T-helper 1 cell (primary cell): ENCODE measurements around the gene PTCH2.
A peak's percentile ranks its signal among the peaks of the same experiment; 100 is the strongest.
"Not testable (repeated sequence)": the region's sequence is repeated elsewhere in the genome, so short reads cannot be mapped to it uniquely, and the experiment has no call there.

Experiments
- DNase-seq, 5 donors: peaks; one replicate each; pipeline ENCODE4 v3.0.0-alpha.2; 2012 to 2020

Gene PTCH2

GRCh38 chr1:44802306-44803061, 40.6 kb downstream of the PTCH2 start:
- no peak for DNase-seq

GRCh38 chr1:44801491-44802305, 41.4 kb downstream of the PTCH2 start:
- peak in 1 of 5 donors; percentile 42 for DNase-seq

- peak; percentile 98 to 99 (median 99) for DNase-seq
Observed at GRCh38 chr1:44799770-44800584, 43.1 kb downstream of the PTCH2 start, which contains the start of gene PLK3. Gene PLK3, plus strand, starts transcription at chr1:44800377. Its CDS starts 87 bp downstream, at chr1:44800464.

GRCh38 chr1:44798481-44799365, 44.3 kb downstream of the PTCH2 start:
- no peak for DNase-seq

- DNase-seq, result not testable (repeated sequence)
Observed at GRCh38 chr1:44797886-44798285, 45.2 kb downstream of the PTCH2 start.

GRCh38 chr1:44792736-44793502, 50.1 kb downstream of the PTCH2 start:
- DNase-seq, result peak in 1 of 5 donors; percentile 1

- no peak for DNase-seq
Observed at GRCh38 chr1:44790968-44791801, 51.9 kb downstream of the PTCH2 start.

- no peak for DNase-seq
Observed at GRCh38 chr1:44788120-44788860, 54.8 kb downstream of the PTCH2 start, which contains the start of gene BEST4. Gene BEST4, minus strand, starts transcription at chr1:44788170. Its CDS starts 465 bp downstream, at chr1:44787705.

GRCh38 chr1:44787506-44787905, 55.5 kb downstream of the PTCH2 start:
- no peak for DNase-seq

GRCh38 chr1:44786841-44787426, 56.1 kb downstream of the PTCH2 start:
- no peak for DNase-seq

- DNase-seq, result peak; percentile 56 to 74 (median 72)
Observed at GRCh38 chr1:44786138-44786840, 56.8 kb downstream of the PTCH2 start.

GRCh38 chr1:44785501-44786137, 57.4 kb downstream of the PTCH2 start:
- no peak for DNase-seq

- DNase-seq, result no peak
Observed at GRCh38 chr1:44785029-44785380, 58.0 kb downstream of the PTCH2 start.

GRCh38 chr1:44784094-44785028, 58.7 kb downstream of the PTCH2 start:
- DNase-seq, result peak in 2 of 5 donors; percentile 32

GRCh38 chr1:44783697-44784093, 59.4 kb downstream of the PTCH2 start:
- no peak for DNase-seq

- DNase-seq, result no peak
Observed at GRCh38 chr1:44780583-44781121, 62.4 kb downstream of the PTCH2 start.
